Measurements from ENCODE around the gene SCARB1. TPM values are rescaled to one million over a fixed set of nuclear protein-coding genes. Genes with fewer than 3 reads are reported as not detected.

The SCARB1 gene
- total and polyA plus RNA-seq, 2 of the 13 experiments (the other 11 are each of a cell fraction or from before 2014, with no cell fraction given), result 63.4 to 160 TPM

- 0 out of 2 replicates have a peak, but pooled peaks have one; percentile 22 for TF ChIP-seq ZBTB33 (CRISPR knock-in tag; IDR thresholded peaks at IDR 0.05)
- peak; percentile 45; the same call in 1 of the 2 replicates for TF ChIP-seq YEATS2 (CRISPR knock-in tag; IDR thresholded peaks at IDR 0.05; ENCODE audit: borderline replicate concordance)
- no peak; the same call in 1 of the 2 replicates for TF ChIP-seq HNF4G (IDR thresholded peaks at IDR 0.05; ENCODE audit: borderline replicate concordance, low read depth, low read length)
- TF ChIP-seq HNF4G (CRISPR knock-in tag; IDR thresholded peaks at IDR 0.05; ENCODE audit: borderline replicate concordance, low read depth), result no peak
- TF ChIP-seq POLR2AphosphoS2 (IDR thresholded peaks at IDR 0.05; ENCODE audit: low read depth, low read length), result 0 out of 2 replicates have a peak, but pooled peaks have one; percentile 51
- TF ChIP-seq NCOA2 (CRISPR knock-in tag; IDR thresholded peaks at IDR 0.05), result 0 out of 2 replicates have a peak, but pooled peaks have one; percentile 21
- no peak for TF ChIP-seq SIX4 (CRISPR knock-in tag; IDR thresholded peaks at IDR 0.05)
- no peak for TF ChIP-seq PLSCR1 (CRISPR knock-in tag; IDR thresholded peaks at IDR 0.05; ENCODE audit: borderline replicate concordance)
- 0 out of 2 replicates have a peak, but pooled peaks have one; percentile 27 for TF ChIP-seq ZKSCAN8 (CRISPR knock-in tag; IDR thresholded peaks at IDR 0.05; ENCODE audit: borderline replicate concordance)
- no peak for TF ChIP-seq BRD4 (CRISPR knock-in tag; IDR thresholded peaks at IDR 0.05)
- peak; percentile 66; the same call in 1 of the 2 replicates for TF ChIP-seq SMAD3 (CRISPR knock-in tag; IDR thresholded peaks at IDR 0.05)
- peak; percentile 50; the same call in 1 of the 2 replicates for TF ChIP-seq PITX1 (CRISPR knock-in tag; IDR thresholded peaks at IDR 0.05)
- TF ChIP-seq PRDM15 (CRISPR knock-in tag; IDR thresholded peaks at IDR 0.05), result no peak
- no peak for TF ChIP-seq SMARCC2 (IDR thresholded peaks at IDR 0.05)
- TF ChIP-seq MXI1 (IDR thresholded peaks at IDR 0.05; ENCODE audit: borderline replicate concordance, low read depth, low read length), result 0 out of 3 replicates have a peak, but pooled peaks have one; percentile 39
- TF ChIP-seq KMT2A (CRISPR knock-in tag; IDR thresholded peaks at IDR 0.05), result 0 out of 2 replicates have a peak, but pooled peaks have one; percentile 56
- TF ChIP-seq ZNF883 (CRISPR knock-in tag; IDR thresholded peaks at IDR 0.05; ENCODE audit: not compliant biosample characterization), result no peak
- no peak for TF ChIP-seq ZHX1 (CRISPR knock-in tag; IDR thresholded peaks at IDR 0.05; ENCODE audit: low read depth)
Measured at GRCh38 chr12:124906606-124907261, 43.1 kb upstream of the SCARB1 start (continued).
